GM12878 (cell line): ENCODE results near the gene SPNS1. TPM values are rescaled to one million over a fixed set of nuclear protein-coding genes. Genes with fewer than 3 reads are reported as not detected.

Experiments
- ATAC-seq: fragments of 200-7000 bp; cut with Tn5 transposase; 3 replicates; pipeline ENCODE4 v1.9.1; 2020; ENCODE audit warnings: mild to moderate bottlenecking, moderate library complexity
- BruUV-seq: library from RNA; stranded (reverse); fragments of 400-500 nt; replicated peaks from 2 replicates; lab custom pipeline; 2021; lab: Mats Ljungman, UMichigan
- CTCF ChIA-PET: fragments of 300-600 bp; sonication (Branson Sonifier 250); formaldehyde crosslinking; extraction: SDS; loops from one replicate; lab custom pipeline; 2021; ENCODE audit warnings: inconsistent platforms; lab: Yijun Ruan, JAX
- POLR2A ChIA-PET: fragments of 350-600 bp; formaldehyde crosslinking; extraction: SDS; loops from one replicate; lab custom pipeline; 2021; ENCODE audit warnings: inconsistent platforms; lab: Charles Lee
- RAD21 ChIA-PET: fragments of 300-600 bp; sonication (Branson Sonifier 250); formaldehyde crosslinking; loops from one replicate; lab custom pipeline; 2023; ENCODE audit warnings: antibody characterized with exemption; ENCODE audit not compliant: unreplicated experiment; lab: Charles Lee
- SMC1A ChIA-PET: fragments of 300-600 bp; sonication (Branson Sonifier 250); formaldehyde crosslinking; loops from one replicate; lab custom pipeline; 2023; ENCODE audit not compliant: unreplicated experiment, uncharacterized antibody; lab: Charles Lee
- DNase-seq: peaks from one replicate; pipeline ENCODE4 v3.0.0-alpha.2; 2011; ENCODE audit warnings: low read depth, low spot score
- FAIRE-seq: peaks from 3 replicates; lab custom pipeline; 2011; peaks lifted over from hg19 to GRCh38; lab: Jason Lieb, UNC
- H2AFZ ChIP-seq: 2 replicates; pipeline ENCODE4 v1.6.0; 2011; ENCODE audit warnings: low read depth, low read length, control low read depth; ENCODE audit not compliant: control insufficient read depth
- H3K27ac ChIP-seq: 2 replicates; pipeline ENCODE4 v1.5.1; 2011; ENCODE audit warnings: control low read depth; ENCODE audit not compliant: control insufficient read depth, insufficient read depth
- H3K27me3 ChIP-seq, 2 experiments: replicated peaks in 1 of 2; 2 replicates each; pipeline versions ENCODE4 v1.6.0 to v1.6.1; 2011; ENCODE audit warnings: low read length in 1 of 2; ENCODE audit not compliant: control insufficient read depth in 2 of 2, insufficient read depth in 2 of 2
- H3K36me3 ChIP-seq, 2 experiments: 2 replicates each; pipeline ENCODE4 v1.5.1; 2011; ENCODE audit warnings: low read length in 1 of 2; ENCODE audit not compliant: control insufficient read depth in 2 of 2, insufficient read depth in 2 of 2
- H3K4me1 ChIP-seq: 2 replicates; pipeline ENCODE4 v1.6.1; 2011; ENCODE audit warnings: mild to moderate bottlenecking, low read length, moderate library complexity, mixed read lengths; ENCODE audit not compliant: control insufficient read depth, insufficient read depth
- H3K4me2 ChIP-seq: 2 replicates; pipeline ENCODE4 v1.6.0; 2011; ENCODE audit warnings: control low read depth; ENCODE audit not compliant: control insufficient read depth, insufficient read depth
- H3K4me3 ChIP-seq: fragments of 200-600 bp; sonication (generic); 2 replicates; pipeline ENCODE4 v1.5.1; 2016
- H3K79me2 ChIP-seq: 2 replicates; pipeline ENCODE4 v1.6.0; 2011; ENCODE audit warnings: low read length; ENCODE audit not compliant: control insufficient read depth, insufficient read depth
- H3K9ac ChIP-seq: 2 replicates; pipeline ENCODE4 v1.8.0; 2011; ENCODE audit warnings: low read length, control low read depth, mixed read lengths; ENCODE audit not compliant: control insufficient read depth, insufficient read depth
- H3K9me3 ChIP-seq: replicated peaks from 3 replicates; pipeline ENCODE4 v1.5.1; 2011; ENCODE audit warnings: mild to moderate bottlenecking, low read length; ENCODE audit not compliant: control insufficient read depth, insufficient read depth
- H4K20me1 ChIP-seq: 2 replicates; pipeline ENCODE4 v1.6.0; 2011; ENCODE audit not compliant: control insufficient read depth, insufficient read depth
- ASH2L ChIP-seq: fragments of 300-600, 200-600 bp; sonication (generic); IDR thresholded peaks from 2 replicates; pipeline ENCODE4 v1.6.1; 2017; ENCODE audit warnings: low read depth, mild to moderate bottlenecking, borderline replicate concordance
- CHD2 ChIP-seq: IDR thresholded peaks from 2 replicates; pipeline ENCODE4 v1.6.1; 2011; ENCODE audit warnings: low read depth, low read length, improper control_type of control experiment, borderline replicate concordance
- FOXM1 ChIP-seq: IDR thresholded peaks from 2 replicates; pipeline ENCODE4 v1.6.1; 2012; ENCODE audit warnings: low read depth, mild to moderate bottlenecking, inconsistent platforms, low read length, moderate library complexity
- NR2C2 ChIP-seq: IDR thresholded peaks from 2 replicates; pipeline ENCODE4 v1.6.1; 2011; ENCODE audit warnings: borderline replicate concordance, low read depth; ENCODE audit not compliant: control insufficient read depth, insufficient read length
- POLR2AphosphoS2 ChIP-seq: IDR thresholded peaks from 2 replicates; pipeline ENCODE4 v1.6.1; 2011; ENCODE audit warnings: low read depth, mild to moderate bottlenecking, low read length, improper control_type of control experiment, moderate library complexity
- RELA ChIP-seq: fragments of 450-650 bp; IDR thresholded peaks from 2 replicates; pipeline ENCODE4 v1.8.0; 2014; ENCODE audit warnings: borderline replicate concordance; ENCODE audit not compliant: partially characterized antibody
- SIX5 ChIP-seq: IDR thresholded peaks from 2 replicates; pipeline ENCODE4 v1.6.1; 2011; ENCODE audit warnings: mild to moderate bottlenecking, low read depth, low read length, moderate library complexity; ENCODE audit not compliant: severe bottlenecking
- SKIL ChIP-seq: fragments of 450-650 bp; IDR thresholded peaks from 2 replicates; pipeline ENCODE4 v1.6.1; 2017; ENCODE audit warnings: mild to moderate bottlenecking, low read depth, inconsistent platforms; ENCODE audit not compliant: poor library complexity, severe bottlenecking
- SMAD1 ChIP-seq: fragments of 450-650 bp; IDR thresholded peaks from 2 replicates; pipeline ENCODE4 v1.6.1; 2018; ENCODE audit warnings: mild to moderate bottlenecking, low read depth; ENCODE audit not compliant: partially characterized antibody
- ZBED1 ChIP-seq: IDR thresholded peaks from 2 replicates; pipeline ENCODE4 v1.6.1; 2016; ENCODE audit warnings: borderline replicate concordance
- ZNF592 ChIP-seq: fragments of 450-650 bp; IDR thresholded peaks from 2 replicates; pipeline ENCODE4 v1.6.1; 2017; ENCODE audit warnings: mild to moderate bottlenecking, moderate library complexity
- ZSCAN29 ChIP-seq: fragments of 450-650 bp; IDR thresholded peaks from 2 replicates; pipeline ENCODE4 v1.6.1; 2017; ENCODE audit warnings: mild to moderate bottlenecking, moderate library complexity
- WGBS: methylation state at CpG from one replicate; pipeline ENCODE4 v1.1.6; 2016; ENCODE audit warnings: low lambda C conversion rate; ENCODE audit not compliant: insufficient replicate concordance, insufficient coverage; ENCODE audit errors: missing lambda C conversion rate; 5-methylcytosine and 5-hydroxymethylcytosine counted together
- in situ Hi-C: fragments of 300-500 bp; cut with MboI; formaldehyde crosslinking; loops from 9 replicates; pipeline ENCODE4 v1.14.3; 2018; ENCODE audit warnings: mixed read lengths
- intact Hi-C: fragments of 100-400 bp; cut with micrococcal nuclease; formaldehyde crosslinking; loops from one replicate; pipeline ENCODE4 v1.14.2; 2022; ENCODE audit not compliant: unreplicated experiment
- polyA plus RNA-seq, 11 experiments: library from polyadenylated mRNA; depleted of rRNA in 4 of 11; unstranded in 6 of 11; stranded (reverse) in 5 of 11; fragments of >200 nt; fragmentation: Nextera tagmentation in 4 of 11; fragmentation: Illumina TruSeq in 1 of 11; extraction: Ambion mirVana in 4 of 11; extraction: Trizol in 1 of 11; gene quantifications; 1 replicate in 1 of 11; 2 replicates in 10 of 11; pipeline versions ENCODE4 v1.2.1 to v1.2.3, GENCODE V29; 2011 to 2016; ENCODE audit warnings: inconsistent platforms in 2 of 11, missing spikeins in 2 of 11, low read depth in 1 of 11
- total RNA-seq, 4 experiments: library from RNA; depleted of rRNA in 3 of 4; stranded (reverse); fragments of >200 nt in 3 of 4; fragmentation: Illumina TruSeq in 1 of 4; extraction: Trizol in 1 of 4; gene quantifications; 2 replicates each; pipeline versions ENCODE4 v1.2.1 to v1.2.3, GENCODE V29; 2013 to 2021
- TF ChIP-seq, protein P1 (sequence below): fragments of 450-650 bp; IDR thresholded peaks from 2 replicates; pipeline ENCODE4 v1.6.1; 2017; ENCODE audit warnings: borderline replicate concordance
- TF ChIP-seq, protein P2 (sequence below): IDR thresholded peaks from 2 replicates; pipeline ENCODE4 v1.6.1; 2012; ENCODE audit warnings: low read depth, low read length, improper control_type of control experiment

The SPNS1 gene
- total and polyA plus RNA-seq, 10 of the 15 experiments (the other 5 are each of a cell fraction or from before 2014, with no cell fraction given): 0.16 to 37.6 (median 12.0) TPM

- ChIA-PET RAD21 (no interaction called here), SMC1A (no interaction called here), POLR2A (no interaction called here), CTCF (interaction anchor here (0.9 to 3.0 kb wide), 3 partner anchors 9 to 15 kb away, joined by 3 to 18 read pairs (median 3); partner anchors contain the start of gene SPNS1)
- no peaks in the 10 kb centered on the region for H3K27me3 ChIP-seq
- ATAC-seq: no peak
- no peaks in the 10 kb centered on the region for H4K20me1 ChIP-seq
- H3K27ac ChIP-seq: no peak overlapping the region
- no peak overlapping the region for H3K9ac ChIP-seq
- H3K4me1 ChIP-seq: peaks cover 12% of the 10 kb centered on the region
- no peaks in the 10 kb centered on the region; the same call in 2 of the 3 replicates for H3K9me3 ChIP-seq
- no peak overlapping the region for H3K4me3 ChIP-seq
- BruUV-seq: no TSS peak
- no peak for DNase-seq
- in situ Hi-C loops (no loop called here), intact Hi-C loops (no loop called here)
- H3K79me2 ChIP-seq: no peaks in the 10 kb centered on the region
- no peak overlapping the region for H3K4me2 ChIP-seq
- H3K36me3 ChIP-seq: peaks cover 0 to 10% of the 10 kb centered on the region in 2 experiments; a peak in 3 of 4 replicates
- 86% methylated on average over 13 of the region's 13 CpGs for WGBS
- no peak for FAIRE-seq
- H2AFZ ChIP-seq: no peak overlapping the region
- TF ChIP-seq ZBED1 (no peak), RELA (no peak), ZSCAN29 (no peak), CHD2 (no peak), SIX5 (no peak), SMAD1 (no peak), NR2C2 (no peak), ASH2L (no peak), POLR2AphosphoS2 (no peak), ZNF592 (no peak), FOXM1 (no peak), SKIL (no peak)
- TF ChIP-seq, protein P1, sequence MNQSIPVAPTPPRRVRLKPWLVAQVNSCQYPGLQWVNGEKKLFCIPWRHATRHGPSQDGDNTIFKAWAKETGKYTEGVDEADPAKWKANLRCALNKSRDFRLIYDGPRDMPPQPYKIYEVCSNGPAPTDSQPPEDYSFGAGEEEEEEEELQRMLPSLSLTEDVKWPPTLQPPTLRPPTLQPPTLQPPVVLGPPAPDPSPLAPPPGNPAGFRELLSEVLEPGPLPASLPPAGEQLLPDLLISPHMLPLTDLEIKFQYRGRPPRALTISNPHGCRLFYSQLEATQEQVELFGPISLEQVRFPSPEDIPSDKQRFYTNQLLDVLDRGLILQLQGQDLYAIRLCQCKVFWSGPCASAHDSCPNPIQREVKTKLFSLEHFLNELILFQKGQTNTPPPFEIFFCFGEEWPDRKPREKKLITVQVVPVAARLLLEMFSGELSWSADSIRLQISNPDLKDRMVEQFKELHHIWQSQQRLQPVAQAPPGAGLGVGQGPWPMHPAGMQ: no peak
- TF ChIP-seq, protein P2, sequence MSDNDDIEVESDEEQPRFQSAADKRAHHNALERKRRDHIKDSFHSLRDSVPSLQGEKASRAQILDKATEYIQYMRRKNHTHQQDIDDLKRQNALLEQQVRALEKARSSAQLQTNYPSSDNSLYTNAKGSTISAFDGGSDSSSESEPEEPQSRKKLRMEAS: no peak
Observed at GRCh38 chr16:28986492-28986891, 11.9 kb downstream of the SPNS1 start.
